Tibial artery (tissue), 4 donors: ENCODE data around the gene NTM.

Experiments used
- DNase-seq, 2 donors: peaks; one replicate each; pipeline ENCODE4 v3.0.0-alpha.2; 2019
- H3K27ac ChIP-seq, 2 donors: fragments of 200-600 bp; sonication (generic) in 1 of 2; 1 replicate in 1 of 2; 2 replicates in 1 of 2; pipeline ENCODE4 v1.5.1; 2018 to 2019; ENCODE audit warnings: mild to moderate bottlenecking in 1 of 2
- H3K27me3 ChIP-seq, 2 donors: fragments of 200-600 bp; sonication (generic) in 1 of 2; one replicate each; pipeline versions ENCODE4 v1.5.1 to v1.6.0; 2016 to 2019
- H3K36me3 ChIP-seq, 3 donors: fragments of 200-600 bp; sonication (generic) in 2 of 3; one replicate each; pipeline ENCODE4 v1.5.1; 2016 to 2019; ENCODE audit warnings: mild to moderate bottlenecking in 2 of 3
- H3K4me1 ChIP-seq, 4 donors: fragments of 200-600 bp; sonication (generic) in 2 of 4; 1 replicate in 3 of 4; 2 replicates in 1 of 4; pipeline ENCODE4 v1.5.1; 2016 to 2019
- H3K4me3 ChIP-seq, 2 donors: fragments of 200-600 bp; sonication (generic) in 1 of 2; 1 replicate in 1 of 2; 2 replicates in 1 of 2; pipeline ENCODE4 v1.5.1; 2018 to 2019; ENCODE audit warnings: mild to moderate bottlenecking in 2 of 2
- H3K9me3 ChIP-seq, 3 donors: fragments of 200-600 bp; sonication (generic) in 1 of 3; one replicate each; pipeline ENCODE4 v1.5.1; 2016 to 2019
- CTCF ChIP-seq, 2 experiments: fragments of 200-600 bp in 1 of 2; fragments of 450-650 bp in 1 of 2; IDR thresholded peaks; one replicate each; pipeline ENCODE4 v1.5.1; 2017 to 2019; ENCODE audit warnings: antibody characterized with exemption in 2 of 2, mild to moderate bottlenecking in 1 of 2, moderate library complexity in 1 of 2
- intact Hi-C: fragments of 100-400 bp; cut with DNase I; formaldehyde crosslinking; loops from one replicate; pipeline ENCODE4 v1.15.0; 2023; ENCODE audit warnings: low total_unique reads

The NTM gene

GRCh38 chr11:131993246-131993645 lies 622.8 kb downstream of the NTM start:
- H3K27ac ChIP-seq = no peak overlapping the region
- H3K27me3 ChIP-seq = no peaks in the 10 kb centered on the region
- DNase-seq = no peak
- no peaks in the 10 kb centered on the region for H3K4me1 ChIP-seq
- intact Hi-C loops = no loop called here
- no peak for TF ChIP-seq CTCF (IDR thresholded peaks at IDR 0.05)
- no peaks in the 10 kb centered on the region for H3K36me3 ChIP-seq
- H3K4me3 ChIP-seq = no peak overlapping the region
- H3K9me3 ChIP-seq = peaks cover 0 to 6% (median 0%) of the 10 kb centered on the region in 3 donors

DNA sequence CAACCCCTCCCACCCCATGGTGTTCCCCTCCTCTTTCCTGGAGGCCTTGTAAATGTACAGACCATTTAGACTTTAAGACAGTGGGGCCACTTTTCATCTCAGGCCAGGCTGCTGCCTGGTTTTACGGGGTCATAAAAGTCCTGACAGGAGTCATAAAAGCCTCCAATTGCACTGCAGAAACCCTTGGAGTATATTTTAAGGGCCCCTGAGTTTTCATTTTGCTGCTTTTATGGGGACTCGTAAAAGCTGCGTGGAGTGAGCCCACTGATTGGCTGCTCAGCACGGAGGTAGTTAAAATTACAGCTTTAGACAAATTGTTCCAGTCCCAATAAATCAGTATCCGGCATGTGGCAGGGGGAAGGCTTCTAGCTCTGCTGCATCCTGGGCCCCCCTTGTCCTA lies 627.6 kb downstream of the NTM start:
- H3K27ac ChIP-seq = no peak overlapping the region
- H3K36me3 ChIP-seq = no peaks in the 10 kb centered on the region
- intact Hi-C loops = no loop called here
- no peaks in the 10 kb centered on the region for H3K27me3 ChIP-seq
- H3K4me1 ChIP-seq = no peaks in the 10 kb centered on the region
- H3K4me3 ChIP-seq = no peak overlapping the region
- no peak for TF ChIP-seq CTCF (IDR thresholded peaks at IDR 0.05)
- DNase-seq = no peak
- H3K9me3 ChIP-seq = peaks cover 0 to 6% (median 0%) of the 10 kb centered on the region in 3 donors

GRCh38 chr11:131999084-131999483 lies 628.7 kb downstream of the NTM start:
- DNase-seq = no peak
- H3K4me1 ChIP-seq = no peaks in the 10 kb centered on the region
- peaks cover 0 to 6% (median 0%) of the 10 kb centered on the region in 3 donors for H3K9me3 ChIP-seq
- TF ChIP-seq CTCF (IDR thresholded peaks at IDR 0.05) = no peak
- H3K27me3 ChIP-seq = no peaks in the 10 kb centered on the region
- intact Hi-C loops = no loop called here
- no peak overlapping the region for H3K27ac ChIP-seq
- no peak overlapping the region for H3K4me3 ChIP-seq
- H3K36me3 ChIP-seq = no peaks in the 10 kb centered on the region

- intact Hi-C loops = no loop called here
- Histone ChIP-seq H3K27ac (no peak overlapping the region), H3K4me1 (no peaks in the 10 kb centered on the region), H3K27me3 (no peaks in the 10 kb centered on the region), H3K9me3 (peaks cover 0 to 6% (median 0%) of the 10 kb centered on the region in 3 donors), H3K36me3 (no peaks in the 10 kb centered on the region), H3K4me3 (no peak overlapping the region)
- TF ChIP-seq CTCF (IDR thresholded peaks at IDR 0.05) = no peak
- DNase-seq = no peak
These were observed 629.5 kb downstream of the NTM start for GRCh38 chr11:131999955-132000354.

DNA sequence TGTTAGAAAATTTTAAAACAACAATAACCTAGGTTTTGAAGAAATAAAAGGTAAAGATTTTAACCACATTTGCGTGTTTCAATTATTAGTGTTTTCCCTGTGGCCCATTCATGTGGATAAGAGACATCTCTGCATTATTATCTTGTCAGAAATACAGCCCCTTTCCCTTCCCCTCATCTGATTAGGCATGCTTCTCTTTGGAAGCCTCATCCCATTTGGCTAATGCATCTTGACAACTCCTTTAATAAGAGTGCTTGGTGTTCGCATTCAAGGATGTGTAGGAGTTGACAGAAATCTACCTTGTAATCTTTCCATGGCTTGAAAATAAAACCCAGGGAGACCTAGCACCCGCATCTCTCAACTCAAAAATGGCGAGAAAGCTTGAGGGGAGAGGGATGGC lies 635.5 kb downstream of the NTM start:
- no peak overlapping the region for H3K27ac ChIP-seq
- no peak for DNase-seq
- intact Hi-C loops = no loop called here
- no peaks in the 10 kb centered on the region for H3K4me1 ChIP-seq
- no peak overlapping the region for H3K4me3 ChIP-seq
- H3K27me3 ChIP-seq = no peaks in the 10 kb centered on the region
- TF ChIP-seq CTCF (IDR thresholded peaks at IDR 0.05) = no peak
- no peaks in the 10 kb centered on the region for H3K9me3 ChIP-seq
- no peaks in the 10 kb centered on the region for H3K36me3 ChIP-seq
